ENCODE results near the gene TAOK3. TPM values are rescaled to one million over a fixed set of nuclear protein-coding genes. Genes with fewer than 3 reads are reported as not detected.
A peak's percentile ranks its signal among the peaks of the same experiment; 100 is the strongest.

The TAOK3 gene
- polyA plus RNA-seq, 3 donors, result 19.7 to 58.3 (median 44.8) TPM

GRCh38 chr12:118347916-118348315 lies 24.8 kb downstream of the TAOK3 start:
- Histone ChIP-seq H4K20me1 (ENCODE audit: insufficient read depth, low read length) (peaks cover 90% of the 10 kb centered on the region), H3K27me3 (ENCODE audit: control insufficient read depth in 2 of 2, insufficient read depth in 2 of 2, low read length in 2 of 2) (no peaks in the 10 kb centered on the region), H3K4me1 (ENCODE audit: control insufficient read depth in 1 of 2, insufficient read depth in 2 of 2, low read length in 2 of 2) (peaks cover 17 to 47% of the 10 kb centered on the region in 2 donors), H3K4me2 (replicated peaks; ENCODE audit: extremely low read depth, low read length, poor library complexity, severe bottlenecking) (no peak overlapping the region), H3K9ac (ENCODE audit: insufficient read depth, low read length, poor library complexity, severe bottlenecking) (no peak overlapping the region), H3K27ac (ENCODE audit: low read depth in 1 of 2, low read length in 2 of 2) (peak overlapping the region in 1 of 2 donors; percentile 69), H3K36me3 (replicated peaks in 1 of 2; ENCODE audit: control insufficient read depth in 1 of 2, insufficient read depth in 2 of 2, low read length in 2 of 2) (no peaks in the 10 kb centered on the region), H3K4me3 (replicated peaks in 1 of 3; ENCODE audit: low read depth in 2 of 3, low read length in 3 of 3) (no peak overlapping the region), H3K79me2 (ENCODE audit: insufficient read depth, low read length) (peaks cover 99% of the 10 kb centered on the region), H3K9me3 (replicated peaks in 1 of 2; ENCODE audit: control insufficient read depth in 1 of 2, insufficient read depth in 1 of 2, low read length in 2 of 2) (no peaks in the 10 kb centered on the region), H2AFZ (ENCODE audit: insufficient read depth, low read depth, low read length, poor library complexity, severe bottlenecking) (no peak overlapping the region)
- WGBS (ENCODE audit: insufficient coverage), result no CpG with 5 or more reads among the region's 2 CpGs
- H3K9me3 Mint-ChIP-seq, result no peaks in the 10 kb centered on the region
- intact Hi-C loops (cut with micrococcal nuclease), result no loop called here
- peaks cover 0 to 2% (median 0%) of the 10 kb centered on the region in 3 donors for H3K27me3 Mint-ChIP-seq (ENCODE audit: low read depth in 3 of 3)
- peaks cover 4 to 7% of the 10 kb centered on the region in 2 donors for H3K36me3 Mint-ChIP-seq
- peak overlapping the region in 4 of 7 donors; percentile 78 to 90 (median 86) for H3K27ac Mint-ChIP-seq
- H3K4me1 Mint-ChIP-seq, result peaks cover 48% of the 10 kb centered on the region
- no peak overlapping the region for H3K4me3 Mint-ChIP-seq
- DNase-seq, result no peak
- TF ChIP-seq CTCF (IDR thresholded peaks at IDR 0.05), result no peak

GRCh38 chr12:118346895-118347294 lies 25.8 kb downstream of the TAOK3 start:
- no peak overlapping the region for H2AFZ ChIP-seq (ENCODE audit: insufficient read depth, low read depth, low read length, poor library complexity, severe bottlenecking)
- 9% methylated on average over 4 of the region's 7 CpGs for WGBS (ENCODE audit: insufficient coverage)
- H3K9ac ChIP-seq (ENCODE audit: insufficient read depth, low read length, poor library complexity, severe bottlenecking), result no peak overlapping the region
- peak in 1 of 3 donors; percentile 14 for DNase-seq
- intact Hi-C loops (cut with micrococcal nuclease), result no loop called here
- no peak for TF ChIP-seq CTCF (IDR thresholded peaks at IDR 0.05)
- Mint-ChIP-seq H3K4me3 (peak overlapping the region; percentile 54 to 62), H3K27ac (peak overlapping the region; percentile 81 to 93 (median 90)), H3K36me3 (peaks cover 4 to 7% of the 10 kb centered on the region in 2 donors), H3K27me3 (ENCODE audit: low read depth in 3 of 3) (peaks cover 0 to 2% (median 0%) of the 10 kb centered on the region in 3 donors), H3K9me3 (no peaks in the 10 kb centered on the region), H3K4me1 (peaks cover 51% of the 10 kb centered on the region)
- H4K20me1 ChIP-seq (ENCODE audit: insufficient read depth, low read length), result peaks cover 96% of the 10 kb centered on the region
- H3K79me2 ChIP-seq (ENCODE audit: insufficient read depth, low read length), result peaks cover 99% of the 10 kb centered on the region
- no peaks in the 10 kb centered on the region for H3K27me3 ChIP-seq (ENCODE audit: control insufficient read depth in 2 of 2, insufficient read depth in 2 of 2, low read length in 2 of 2)
- H3K4me3 ChIP-seq (replicated peaks in 1 of 3; ENCODE audit: low read depth in 2 of 3, low read length in 3 of 3), result no peak overlapping the region
- H3K27ac ChIP-seq (ENCODE audit: low read depth in 1 of 2, low read length in 2 of 2), result peak overlapping the region; percentile 61 to 69
- peak overlapping the region; percentile 24 for H3K4me2 ChIP-seq (replicated peaks; ENCODE audit: extremely low read depth, low read length, poor library complexity, severe bottlenecking)
- peaks cover 17 to 44% of the 10 kb centered on the region in 2 donors for H3K4me1 ChIP-seq (ENCODE audit: control insufficient read depth in 1 of 2, insufficient read depth in 2 of 2, low read length in 2 of 2)
- no peaks in the 10 kb centered on the region for H3K36me3 ChIP-seq (replicated peaks in 1 of 2; ENCODE audit: control insufficient read depth in 1 of 2, insufficient read depth in 2 of 2, low read length in 2 of 2)
- H3K9me3 ChIP-seq (replicated peaks in 1 of 2; ENCODE audit: control insufficient read depth in 1 of 2, insufficient read depth in 1 of 2, low read length in 2 of 2), result no peaks in the 10 kb centered on the region

Measured in CD14-positive monocyte (primary cell).